ENCODE data around the gene CFAP299. TPM values are rescaled to one million over a fixed set of nuclear protein-coding genes. Genes with fewer than 3 reads are reported as not detected.
"Not testable (repeated sequence)": the region's sequence is repeated elsewhere in the genome, so short reads cannot be mapped to it uniquely, and the experiment has no call there.

Gene CFAP299
- total and polyA plus RNA-seq, 7 donors, result 1.4 TPM; not detected in 6

- Histone ChIP-seq H3K36me3 (no peaks in the 10 kb centered on the region), H3K4me1 (no peaks in the 10 kb centered on the region), H3K9me3 (no peaks in the 10 kb centered on the region), H3K27ac (no peak overlapping the region), H3K27me3 (no peaks in the 10 kb centered on the region), H3K4me3 (no peak overlapping the region)
- 75 to 78% methylated on average over 2 of the region's 2 CpGs for WGBS, 2 donors
- intact Hi-C loops (cut with DNase I), result no loop called here
- no peak for TF ChIP-seq POLR2AphosphoS5 (IDR thresholded peaks at IDR 0.05)
- TF ChIP-seq EP300 (IDR thresholded peaks at IDR 0.05), result no peak
- no peak for TF ChIP-seq POLR2A (IDR thresholded peaks at IDR 0.05)
- TF ChIP-seq CTCF (IDR thresholded peaks at IDR 0.05), result no peak
- no peak for DNase-seq
These were observed 404.8 kb downstream of the CFAP299 start for GRCh38 chr4:80740375-80740774.

- H3K27me3 ChIP-seq; H3K9me3 ChIP-seq; DNase-seq; H3K36me3 ChIP-seq; H3K4me3 ChIP-seq; intact Hi-C loops (cut with DNase I); H3K4me1 ChIP-seq; H3K27ac ChIP-seq: not testable (repeated sequence)
- 75 to 90% methylated on average over 6 of the region's 6 CpGs for WGBS, 2 donors
These were observed 414.0 kb downstream of the CFAP299 start for GRCh38 chr4:80749558-80749957.

DNA sequence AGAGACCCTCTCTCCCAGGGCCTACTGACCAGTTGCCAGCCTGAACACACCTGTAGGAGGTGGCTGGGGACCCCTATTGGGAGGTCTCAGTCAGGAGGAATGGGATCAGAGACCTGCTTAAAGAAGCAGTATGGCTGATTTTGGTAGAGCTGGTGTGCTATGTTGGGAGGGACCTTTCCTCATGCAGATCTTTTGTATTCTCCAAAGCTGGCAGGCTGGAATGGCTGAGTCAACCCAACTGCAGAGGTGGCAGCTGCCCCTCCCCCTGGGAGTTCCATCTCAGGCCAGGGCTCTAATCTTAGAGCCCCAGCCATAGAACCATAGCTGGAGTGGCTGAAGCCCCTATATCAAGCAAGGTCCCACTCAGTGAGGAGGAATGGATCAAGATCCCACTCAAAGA, 415.7 kb downstream of the CFAP299 start:
- H3K4me3 ChIP-seq, result no peak overlapping the region
- TF ChIP-seq POLR2A (IDR thresholded peaks at IDR 0.05), result no peak
- no peak for TF ChIP-seq POLR2AphosphoS5 (IDR thresholded peaks at IDR 0.05)
- no peak for TF ChIP-seq EP300 (IDR thresholded peaks at IDR 0.05)
- no peak for TF ChIP-seq CTCF (IDR thresholded peaks at IDR 0.05)
- H3K36me3 ChIP-seq, result no peaks in the 10 kb centered on the region
- H3K4me1 ChIP-seq, result no peaks in the 10 kb centered on the region
- DNase-seq, result no peak
- H3K9me3 ChIP-seq, result no peaks in the 10 kb centered on the region
- H3K27ac ChIP-seq, result no peak overlapping the region
- no peaks in the 10 kb centered on the region for H3K27me3 ChIP-seq
- intact Hi-C loops (cut with DNase I), result no loop called here

DNA sequence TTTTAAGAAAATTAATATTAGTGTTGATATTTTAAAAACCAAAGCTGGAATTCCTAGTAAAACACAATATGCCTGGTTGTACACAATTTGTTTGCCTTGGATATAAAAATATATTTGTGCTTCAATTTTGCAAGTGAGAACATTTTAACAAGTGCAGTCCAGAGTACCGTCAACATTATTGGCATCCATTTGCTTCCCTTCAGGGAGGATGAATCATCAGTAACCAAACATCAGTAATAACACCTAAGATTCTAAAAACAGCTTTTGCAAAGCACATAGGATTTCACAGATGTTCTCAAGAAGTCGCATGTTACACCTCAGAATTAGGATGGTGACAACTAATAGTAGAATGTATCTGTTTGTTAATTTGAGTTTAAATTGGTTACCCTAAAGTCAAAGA, 432.4 kb downstream of the CFAP299 start:
- intact Hi-C loops (cut with DNase I), result no loop called here
- no peaks in the 10 kb centered on the region for H3K9me3 ChIP-seq
- no peak for TF ChIP-seq EP300 (IDR thresholded peaks at IDR 0.05)
- no peak for TF ChIP-seq CTCF (IDR thresholded peaks at IDR 0.05)
- TF ChIP-seq POLR2AphosphoS5 (IDR thresholded peaks at IDR 0.05), result no peak
- TF ChIP-seq POLR2A (IDR thresholded peaks at IDR 0.05), result no peak
- H3K4me3 ChIP-seq, result no peak overlapping the region
- H3K4me1 ChIP-seq, result no peaks in the 10 kb centered on the region
- no peaks in the 10 kb centered on the region for H3K27me3 ChIP-seq
- WGBS, 2 donors, result 50 to 80% methylated on average over 2 of the region's 2 CpGs
- no peaks in the 10 kb centered on the region for H3K36me3 ChIP-seq
- no peak for DNase-seq
- H3K27ac ChIP-seq, result no peak overlapping the region

GRCh38 chr4:80776168-80776567, 440.6 kb downstream of the CFAP299 start:
- Histone ChIP-seq H3K9me3 (no peaks in the 10 kb centered on the region), H3K4me1 (no peaks in the 10 kb centered on the region), H3K4me3 (no peak overlapping the region), H3K27me3 (no peaks in the 10 kb centered on the region), H3K36me3 (no peaks in the 10 kb centered on the region), H3K27ac (no peak overlapping the region)
- WGBS, 2 donors, result 77 to 83% methylated on average over 5 of the region's 5 CpGs
- no peak for DNase-seq
- TF ChIP-seq EP300 (IDR thresholded peaks at IDR 0.05) (no peak), POLR2A (IDR thresholded peaks at IDR 0.05) (no peak), POLR2AphosphoS5 (IDR thresholded peaks at IDR 0.05) (no peak), CTCF (IDR thresholded peaks at IDR 0.05) (no peak)
- intact Hi-C loops (cut with DNase I), result no loop called here
